GM21619 (cell line): Measurements from ENCODE around the gene UCKL1.
"Not testable (repeated sequence)": the region's sequence is repeated elsewhere in the genome, so short reads cannot be mapped to it uniquely, and the experiment has no call there.

ENCODE experiments used
- ATAC-seq: cut with Tn5 transposase; IDR thresholded peaks from one replicate; pipeline ENCODE4 v1.9.1; 2021; ENCODE audit not compliant: unreplicated experiment

Gene UCKL1

GRCh38 chr20:63944078-63944941, 11.9 kb downstream of the UCKL1 start:
- no peak for ATAC-seq

DNA sequence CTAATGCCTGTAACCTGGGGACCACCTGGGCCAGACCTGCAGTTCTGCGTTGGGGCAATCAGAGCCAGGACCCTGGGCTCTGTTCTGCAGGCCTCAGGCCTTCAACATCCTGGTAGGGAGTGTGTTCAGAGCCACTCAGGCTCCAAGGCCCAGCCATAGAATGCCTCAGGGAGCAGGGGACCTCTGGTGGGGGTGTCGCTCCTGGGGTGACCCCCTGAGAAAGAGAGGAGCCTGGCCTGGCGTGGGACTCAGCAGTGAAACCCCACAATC, 12.5 kb downstream of the UCKL1 start:
- ATAC-seq: no peak

GRCh38 chr20:63942969-63943807, 13.0 kb downstream of the UCKL1 start:
- no peak for ATAC-seq

GRCh38 chr20:63942250-63942951, 13.8 kb downstream of the UCKL1 start:
- ATAC-seq: no peak

DNA sequence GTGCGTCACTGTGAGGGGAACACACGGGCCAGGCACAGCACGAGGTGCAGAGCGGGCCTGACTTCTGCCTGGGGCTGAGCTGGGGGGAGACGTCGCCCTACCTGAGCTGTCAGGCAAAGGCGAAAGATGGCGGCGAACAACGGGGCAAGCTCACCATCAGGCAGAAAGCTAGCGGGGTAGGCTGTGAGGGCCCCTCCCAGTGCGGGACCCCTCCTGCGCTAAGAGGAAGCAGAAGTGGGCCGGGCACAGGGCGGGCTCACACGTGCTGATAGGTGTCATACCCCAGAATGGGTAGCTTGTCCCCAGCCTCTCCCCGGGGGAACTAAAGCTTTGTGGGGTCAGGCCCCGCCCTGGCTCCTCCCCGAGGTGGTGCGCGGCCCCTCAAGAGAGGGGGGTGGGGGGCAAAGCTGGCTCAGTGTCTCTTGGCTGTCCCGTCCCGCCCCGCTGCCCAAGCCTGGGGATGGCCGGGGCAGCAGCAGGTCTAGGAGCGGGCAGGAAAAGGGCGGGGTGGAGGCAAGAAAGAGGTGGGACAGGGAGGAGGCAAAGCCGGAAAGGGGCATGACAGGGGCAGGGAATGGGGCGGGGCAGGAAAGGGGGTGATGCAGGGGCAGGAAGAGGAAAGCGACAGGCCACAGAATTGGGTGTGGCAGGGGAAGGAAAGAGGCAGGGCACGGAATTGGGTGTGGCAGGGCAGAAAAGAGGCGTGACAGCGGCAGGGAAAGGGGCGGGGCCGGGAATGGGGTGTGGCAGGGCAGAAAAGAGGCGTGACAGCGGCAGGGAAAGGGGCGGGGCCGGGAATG, 14.7 kb downstream of the UCKL1 start:
- no peak for ATAC-seq

GRCh38 chr20:63940472-63941266, 15.5 kb downstream of the UCKL1 start:
- ATAC-seq: no peak

DNA sequence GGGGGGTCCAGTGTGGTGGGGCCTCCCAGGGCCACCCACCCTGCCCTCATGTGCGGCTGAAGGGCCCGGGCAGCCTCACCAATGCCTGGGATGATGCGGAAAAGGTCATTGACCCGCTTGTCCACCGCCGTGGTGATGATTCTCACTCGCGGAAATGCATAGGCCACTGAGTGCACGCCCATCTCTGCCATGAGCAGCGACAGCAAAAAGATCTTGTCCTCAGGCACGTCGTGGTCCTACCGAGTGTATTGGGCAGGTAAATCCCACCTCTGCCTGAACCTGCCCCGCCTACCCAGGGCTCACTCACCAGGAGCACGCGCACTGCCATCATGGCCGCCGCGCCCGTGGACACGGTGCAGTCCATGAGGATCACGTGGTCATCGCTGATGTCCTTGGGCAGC, 16.1 kb downstream of the UCKL1 start:
- ATAC-seq: no peak

GRCh38 chr20:63939061-63939935, 16.9 kb downstream of the UCKL1 start:
- ATAC-seq: no peak

- no peak for ATAC-seq
These were observed 18.6 kb downstream of the UCKL1 start for GRCh38 chr20:63937596-63937995.

DNA sequence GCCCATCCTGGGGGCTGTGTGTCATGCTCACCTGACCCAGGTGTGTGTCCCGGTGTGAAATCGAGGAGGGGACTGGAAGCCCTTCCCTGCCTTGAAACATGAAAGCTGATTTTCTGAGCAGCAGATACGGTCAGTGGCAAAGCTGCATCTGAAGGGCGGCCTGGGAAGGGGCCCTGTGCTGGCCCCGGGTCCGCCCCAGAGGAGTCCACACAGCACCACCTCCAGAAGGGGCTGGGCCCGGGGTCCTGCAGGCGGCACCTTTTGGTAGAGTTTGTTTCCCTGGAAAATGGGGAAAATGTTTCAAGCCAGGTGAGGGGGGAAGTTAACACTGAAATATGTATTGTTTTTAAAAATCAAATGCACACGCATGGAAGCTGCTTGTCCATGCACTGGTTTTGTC, 20.8 kb downstream of the UCKL1 start:
- no peak for ATAC-seq

DNA sequence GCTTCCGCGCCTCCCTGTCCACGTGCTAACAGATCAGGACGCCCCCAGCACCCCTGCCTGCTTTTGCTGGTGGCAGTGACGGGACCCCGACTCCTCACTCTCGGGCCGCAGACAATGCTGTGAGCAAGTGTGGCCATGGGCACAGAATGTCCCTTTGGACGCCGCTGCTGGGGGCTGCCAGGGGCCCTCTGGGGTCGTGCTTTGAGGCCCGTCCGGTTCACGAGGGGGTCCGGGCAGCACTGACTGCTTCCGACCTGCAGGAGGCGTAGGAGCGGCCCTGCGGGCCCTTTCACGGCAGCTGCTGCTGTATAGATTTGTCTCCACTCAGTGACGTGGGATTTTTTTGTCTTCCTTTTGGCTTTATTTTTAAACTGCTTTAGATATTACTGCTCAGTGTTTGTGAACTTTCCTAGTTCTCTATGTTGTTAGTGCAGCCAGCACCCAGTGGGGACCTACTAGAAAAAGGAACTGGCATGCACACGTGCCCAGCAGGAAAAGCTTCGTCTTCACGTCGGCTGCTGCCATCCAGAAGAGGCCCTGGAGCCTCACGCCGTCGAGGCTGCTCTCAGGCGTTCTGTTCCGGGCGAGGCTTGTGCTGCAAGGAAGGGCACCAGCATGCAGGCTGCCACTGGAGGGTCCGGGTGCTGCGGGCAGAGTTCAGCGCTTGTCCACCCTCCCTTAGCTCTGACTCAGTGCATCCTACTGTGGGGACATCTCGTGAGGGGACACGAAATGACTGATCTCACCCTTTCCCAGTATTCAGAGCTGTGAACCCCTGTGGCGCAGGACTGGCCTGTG, 21.7 kb downstream of the UCKL1 start:
- no peak for ATAC-seq

DNA sequence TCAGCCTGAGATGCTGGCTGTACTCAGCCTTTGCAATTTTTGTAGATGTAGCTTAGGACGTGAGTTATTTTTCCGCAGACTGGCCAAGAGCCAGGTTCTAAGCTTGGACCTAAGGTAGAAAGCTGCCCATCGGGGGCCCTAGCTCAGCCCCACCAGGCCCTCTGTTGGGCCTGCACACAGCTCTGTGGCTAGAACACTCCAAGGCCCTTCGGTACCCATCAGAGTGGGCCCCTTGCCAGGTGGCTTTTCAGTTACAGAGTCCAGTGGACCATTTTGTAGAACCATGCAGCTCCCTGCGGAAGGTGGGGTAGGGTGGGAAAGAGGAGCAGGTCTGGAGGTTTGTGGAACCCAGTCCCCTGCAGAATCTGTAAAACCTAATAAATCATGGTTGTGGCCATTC, 22.6 kb downstream of the UCKL1 start:
- no peak for ATAC-seq

GRCh38 chr20:63932606-63933160, 23.5 kb downstream of the UCKL1 start:
- no peak for ATAC-seq

GRCh38 chr20:63931735-63932134, 24.5 kb downstream of the UCKL1 start:
- no peak for ATAC-seq

- no peak for ATAC-seq
These were observed 25.2 kb downstream of the UCKL1 start for GRCh38 chr20:63930971-63931553.

GRCh38 chr20:63929473-63929883, 26.7 kb downstream of the UCKL1 start:
- not testable (repeated sequence) for ATAC-seq

GRCh38 chr20:63929071-63929470, 27.1 kb downstream of the UCKL1 start:
- no peak for ATAC-seq

- ATAC-seq: no peak
These were observed 29.9 kb downstream of the UCKL1 start for GRCh38 chr20:63926298-63926697.
